ENCODE results near the gene PRICKLE1. TPM values are rescaled to one million over a fixed set of nuclear protein-coding genes. Genes with fewer than 3 reads are reported as not detected.

Gene PRICKLE1
- total and polyA plus RNA-seq, 2 donors (not counting 3 experiments of a cell fraction or from before 2014, with no cell fraction given), result 34.3 to 86.0 TPM

- ChIA-PET POLR2A (no interaction called here), CTCF (interaction anchor here (0.6 kb wide), 1 partner anchor 20 kb away, joined by 3 read pairs; no protein-coding TSS in a partner anchor)
- H3K4me2 ChIP-seq (ENCODE audit: insufficient read depth, low read length), result no peak overlapping the region
- FAIRE-seq (no peak), DNase-seq (ENCODE audit: low read depth, low spot score) (no peak)
- no peaks in the 10 kb centered on the region for H3K9me1 ChIP-seq (replicated peaks; ENCODE audit: control insufficient read depth, extremely low read depth, insufficient read depth, low read length)
- BruUV-seq (replicated peaks), result no TSS peak
- no peaks in the 10 kb centered on the region for H3K27me3 ChIP-seq (ENCODE audit: control insufficient read depth in 2 of 2, insufficient read depth in 2 of 2, low read length in 2 of 2)
- H3K4me1 ChIP-seq (ENCODE audit: control insufficient read depth, extremely low read depth, insufficient read depth, low read length), result no peaks in the 10 kb centered on the region
- no peak overlapping the region for H3K4me3 ChIP-seq (replicated peaks in 1 of 3; ENCODE audit: insufficient read depth in 1 of 3, low read depth in 1 of 3, low read length in 3 of 3)
- intact Hi-C loops (cut with micrococcal nuclease) (no loop called here), dilution Hi-C loops (cut with MboI; ENCODE audit: extremely low pct_ligation_motif_present, low sequenced_read_pairs) (no loop called here)
- H3K27ac ChIP-seq (ENCODE audit: insufficient read depth, low read depth, low read length), result no peak overlapping the region
- no peak overlapping the region for H3K9ac ChIP-seq (replicated peaks; ENCODE audit: extremely low read depth, insufficient read depth, low read length)
- H4K20me1 ChIP-seq (replicated peaks; ENCODE audit: control insufficient read depth, extremely low read depth, insufficient read depth, low read length), result no peaks in the 10 kb centered on the region
- H3K9me3 ChIP-seq (replicated peaks; ENCODE audit: control insufficient read depth, insufficient read depth, low read length), result no peaks in the 10 kb centered on the region
- H3K36me3 ChIP-seq (ENCODE audit: control insufficient read depth in 2 of 2, extremely low read depth in 1 of 2, insufficient read depth in 2 of 2, low read length in 2 of 2), result peaks cover 5% of the 10 kb centered on the region in 2 experiments
- peaks cover 5% of the 10 kb centered on the region for H3K79me2 ChIP-seq (ENCODE audit: control insufficient read depth, insufficient read depth, low read length)
- no peak overlapping the region for H2AFZ ChIP-seq (ENCODE audit: low read depth, low read length)
- TF ChIP-seq MYC (IDR thresholded peaks at IDR 0.05; ENCODE audit: low read depth, low read length) (no peak), POLR2A (IDR thresholded peaks at IDR 0.05; ENCODE audit: low read depth, low read length) (no peak), EZH2 (IDR thresholded peaks at IDR 0.05; ENCODE audit: borderline replicate concordance, low read depth, low read length, severe bottlenecking) (no peak), JUN (IDR thresholded peaks at IDR 0.05; ENCODE audit: borderline replicate concordance, insufficient read depth, insufficient read length, low read depth) (no peak), POLR2AphosphoS5 (IDR thresholded peaks at IDR 0.05; ENCODE audit: insufficient read depth, low read depth, low read length) (no peak), FOS (IDR thresholded peaks at IDR 0.05; ENCODE audit: borderline replicate concordance, insufficient read depth, low read length) (no peak), MAX (IDR thresholded peaks at IDR 0.05; ENCODE audit: insufficient read depth, insufficient read length) (no peak), GATA2 (IDR thresholded peaks at IDR 0.05; ENCODE audit: insufficient read depth, insufficient read length, low read depth, low read length) (no peak), CTCF (IDR thresholded peaks at IDR 0.05; ENCODE audit: extremely low read depth in 1 of 2, insufficient read depth in 1 of 2, low read depth in 1 of 2, low read length in 2 of 2) (no peak)
Measured at GRCh38 chr12:42516573-42516972, 73.0 kb downstream of the PRICKLE1 start.

Measured in endothelial cell of umbilical vein (primary cell).